Superior temporal gyrus (tissue), 1 donor: ENCODE measurements around the gene ASPSCR1.

ENCODE experiments used
- DNase-seq: peaks from one replicate; pipeline ENCODE4 v3.0.0-alpha.2; 2016; ENCODE audit errors: extremely low spot score

ASPSCR1 gene

GRCh38 chr17:81999587-81999975 lies 22.2 kb downstream of the ASPSCR1 start:
- DNase-seq, result no peak

DNA sequence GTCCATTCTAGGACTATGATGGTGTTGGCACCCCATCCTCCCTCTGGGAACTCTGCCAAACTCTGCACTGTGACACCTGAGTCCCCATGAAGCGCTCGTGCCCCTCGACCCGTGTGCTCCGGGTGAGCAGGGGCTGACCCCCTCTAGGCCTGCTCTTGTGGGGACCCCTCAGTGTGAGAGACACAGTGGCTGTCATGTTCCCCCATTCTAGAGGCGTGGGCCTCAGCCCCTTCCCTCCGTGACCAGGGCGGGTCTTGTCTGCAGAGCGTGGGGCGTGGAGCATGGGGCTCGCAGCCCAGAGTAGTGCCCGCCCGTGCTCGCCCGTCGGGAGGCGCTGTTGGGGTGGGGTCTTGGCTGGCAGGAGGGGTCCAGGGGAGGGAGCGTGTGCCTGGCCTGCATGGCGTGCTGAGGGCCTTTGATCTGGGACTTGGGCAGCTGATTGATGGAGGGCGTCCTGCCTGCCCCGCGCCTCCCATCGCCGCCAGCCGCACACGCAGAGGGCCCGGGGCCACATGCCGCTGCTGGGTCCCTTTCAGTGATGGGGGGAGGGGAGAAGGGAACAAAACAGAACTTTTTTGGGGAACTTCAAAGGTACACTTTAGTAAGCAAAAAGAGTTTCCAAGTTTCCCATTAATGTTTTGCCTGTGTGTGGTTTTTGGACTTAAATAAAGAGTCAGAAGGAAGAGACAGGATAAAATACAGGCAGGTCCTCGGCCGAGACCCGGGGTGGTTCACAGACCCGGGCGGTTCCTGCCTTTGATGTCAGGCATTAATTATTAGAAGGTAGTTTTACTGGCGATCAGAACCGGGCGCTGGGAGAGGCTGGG lies 22.8 kb downstream of the ASPSCR1 start:
- no peak for DNase-seq

- DNase-seq, result no peak
Observed at GRCh38 chr17:82000803-82001570, 23.6 kb downstream of the ASPSCR1 start.

DNA sequence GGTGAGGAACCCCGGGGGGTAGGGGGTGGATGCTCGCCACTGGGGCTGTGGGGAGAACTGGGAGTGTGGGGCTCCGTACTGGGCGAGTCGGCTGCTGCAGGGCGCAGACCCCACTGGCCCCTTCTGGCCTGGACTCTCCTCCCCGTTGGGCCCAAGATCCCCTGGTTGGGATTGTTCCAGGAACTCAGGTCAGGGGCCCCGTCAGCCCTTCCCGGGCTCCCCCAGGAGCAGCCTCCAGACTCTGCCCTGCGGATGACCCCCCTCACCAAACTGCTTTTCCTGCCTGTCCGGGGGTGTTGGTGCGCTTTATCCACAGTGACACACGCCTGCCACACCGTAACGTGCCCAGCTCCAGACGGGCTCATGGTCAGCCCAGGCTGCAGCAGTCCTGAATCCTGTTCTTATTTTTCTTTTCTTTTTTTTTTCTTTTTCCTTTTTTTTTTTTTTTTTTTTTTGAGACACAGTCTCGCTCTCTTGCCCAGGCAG lies 24.2 kb downstream of the ASPSCR1 start:
- DNase-seq, result no peak

DNA sequence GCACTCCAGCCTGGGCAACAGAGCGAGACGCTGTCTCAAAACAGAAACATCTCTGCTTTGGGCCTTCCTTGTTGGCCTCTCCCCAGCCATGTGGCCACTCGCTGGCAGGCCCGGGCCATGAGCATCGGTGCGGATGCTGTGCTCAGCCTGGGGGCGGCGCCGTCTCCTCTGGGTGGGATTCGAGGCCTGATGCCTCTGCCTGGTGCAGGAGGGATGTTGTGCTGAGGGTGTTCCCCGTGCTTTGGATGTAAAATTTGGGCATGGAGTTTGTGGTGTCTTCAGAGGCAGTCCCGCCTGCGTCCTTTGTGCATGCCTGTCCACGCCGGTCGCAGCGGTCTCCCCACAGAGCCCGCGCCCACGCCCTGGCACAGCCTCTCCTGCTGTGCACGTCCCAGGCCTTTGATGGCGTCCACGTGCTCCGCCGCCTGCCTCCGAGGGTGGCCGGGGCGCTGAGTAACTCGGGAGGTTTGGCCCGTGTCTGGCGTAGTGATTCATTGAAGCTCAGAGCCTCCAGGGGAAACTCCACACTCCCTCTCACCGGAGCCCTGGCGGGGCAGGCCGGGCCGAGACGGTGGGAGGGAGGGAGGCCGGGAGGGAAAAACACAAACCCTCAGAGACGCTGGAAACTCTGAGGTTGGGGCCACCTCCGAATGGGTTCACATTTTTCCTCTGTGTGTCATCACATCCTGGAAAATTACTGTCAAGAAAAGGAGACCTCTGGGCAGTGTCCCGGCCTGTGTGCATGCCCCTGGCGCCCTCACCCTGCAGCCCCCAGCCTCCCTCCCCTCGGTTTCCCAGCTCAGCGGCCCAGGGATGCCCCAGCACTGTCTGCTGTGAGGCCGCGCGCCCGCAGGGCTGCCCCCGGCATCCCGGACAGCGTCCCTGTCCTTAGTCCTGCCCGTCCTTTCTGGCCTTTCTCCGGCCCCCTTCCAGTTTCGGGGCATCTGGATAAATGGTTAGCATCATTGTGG lies 26.3 kb downstream of the ASPSCR1 start:
- DNase-seq, result no peak

DNA sequence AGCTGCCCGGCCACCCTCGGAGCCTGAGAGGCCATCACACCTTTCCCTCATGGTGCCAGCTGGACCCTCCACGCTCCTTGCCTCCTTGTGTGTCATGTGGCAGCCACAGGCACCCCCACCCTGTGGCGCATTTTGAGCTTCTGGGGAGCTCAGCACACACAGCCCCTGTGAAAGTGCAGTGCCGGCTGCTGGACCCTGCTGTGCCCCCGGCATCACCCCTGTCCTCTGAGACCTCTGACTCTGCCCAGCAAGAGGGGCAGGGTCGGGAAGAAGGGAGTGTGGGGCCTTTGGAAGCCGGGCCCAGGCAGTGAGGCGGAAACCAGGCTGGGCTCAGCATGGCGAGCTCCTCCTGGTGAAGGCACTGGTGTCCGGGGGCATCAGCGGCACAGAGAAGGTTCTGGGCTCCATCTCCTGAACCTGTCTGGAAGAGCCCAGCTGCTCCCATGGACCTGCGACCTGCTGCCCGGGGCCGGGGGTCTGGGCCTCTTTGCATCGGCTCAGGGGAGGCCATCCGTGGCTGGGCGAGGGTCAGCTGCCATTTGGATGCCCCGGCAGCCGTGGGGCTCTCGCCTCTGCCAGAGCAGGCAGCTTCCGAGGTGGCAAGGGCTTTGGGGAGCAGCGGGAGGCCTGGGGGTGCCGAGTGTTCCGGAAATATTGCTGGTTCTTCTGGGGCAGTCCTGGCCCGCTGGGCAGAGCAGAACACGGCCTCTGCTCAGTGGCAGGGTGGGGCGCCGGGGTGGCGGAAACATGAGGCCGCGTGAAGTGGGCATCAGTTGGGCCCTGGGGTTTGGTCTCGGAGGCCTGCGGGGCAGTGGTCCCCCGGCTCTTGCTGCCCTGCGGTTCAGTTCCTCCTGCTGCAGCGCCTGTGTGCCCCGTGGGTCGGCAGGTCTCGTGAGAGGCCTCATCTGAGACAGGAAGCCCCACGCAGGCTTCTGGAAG lies 27.4 kb downstream of the ASPSCR1 start:
- DNase-seq, result no peak

- no peak for DNase-seq
Observed at GRCh38 chr17:82005701-82006348, 28.4 kb downstream of the ASPSCR1 start.

- peak; percentile 17 for DNase-seq
Observed at GRCh38 chr17:82006468-82007227, 29.2 kb downstream of the ASPSCR1 start.

GRCh38 chr17:82007228-82007494 lies 29.7 kb downstream of the ASPSCR1 start:
- DNase-seq, result no peak

DNA sequence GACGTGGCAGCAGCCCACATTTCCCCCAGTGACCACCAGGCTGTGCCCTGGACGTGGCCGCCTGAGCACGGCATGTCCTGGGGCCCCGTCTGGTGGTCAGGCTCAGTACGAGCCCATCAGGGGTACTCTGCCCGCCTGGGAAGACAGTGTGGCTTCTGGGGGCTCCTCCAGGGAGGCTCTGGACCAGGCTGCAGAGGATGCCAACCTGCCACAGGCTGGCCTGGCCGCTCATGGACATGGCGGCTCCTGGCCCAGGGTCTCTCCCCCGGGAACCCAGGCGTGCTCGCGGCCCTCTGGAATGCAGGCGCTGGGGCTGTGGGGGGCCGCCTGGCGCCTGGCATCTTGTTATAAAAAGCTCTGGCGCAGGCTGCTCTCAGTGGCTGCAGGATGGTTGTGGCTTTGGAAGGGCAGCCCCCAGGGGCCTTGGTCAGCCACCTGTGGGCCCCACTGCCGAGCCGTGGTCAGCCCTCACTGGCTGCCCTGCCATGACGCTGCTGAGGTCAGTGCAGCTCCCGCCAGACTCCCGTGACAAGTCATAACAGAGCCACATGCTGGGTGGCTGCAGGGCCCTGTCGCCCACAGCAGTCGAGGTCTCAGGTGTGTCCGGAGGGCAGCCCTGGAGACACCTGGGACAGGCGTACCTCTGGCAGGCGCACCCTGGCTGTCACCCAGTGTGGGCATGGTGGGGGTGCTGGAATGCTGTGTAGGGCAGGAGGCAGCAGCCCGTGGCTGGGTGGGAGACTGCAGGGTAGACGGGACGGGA lies 30.2 kb downstream of the ASPSCR1 start:
- peak; percentile 1 for DNase-seq

- no peak for DNase-seq
Observed at GRCh38 chr17:82008258-82008940, 31.0 kb downstream of the ASPSCR1 start.

- no peak for DNase-seq
Observed at GRCh38 chr17:82008941-82009405, 31.5 kb downstream of the ASPSCR1 start.

DNA sequence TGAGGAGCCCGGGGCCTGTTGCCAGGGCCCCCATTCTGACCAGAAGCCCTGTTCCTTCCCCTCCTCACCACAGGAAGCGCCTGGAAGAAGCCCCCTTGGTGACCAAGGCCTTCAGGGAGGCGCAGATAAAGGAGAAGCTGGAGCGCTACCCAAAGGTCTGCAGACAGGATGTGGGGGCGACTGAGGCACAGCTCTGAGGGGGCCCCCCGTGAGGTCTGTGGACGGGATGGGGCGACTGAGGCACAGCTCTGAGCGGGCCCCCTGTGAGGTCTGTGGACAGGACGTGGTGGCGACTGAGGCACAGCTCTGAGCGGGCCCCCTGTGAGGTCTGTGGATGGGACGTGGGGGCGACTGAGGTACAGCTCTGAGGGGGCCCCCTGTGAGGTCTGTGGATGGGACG lies 32.0 kb downstream of the ASPSCR1 start:
- DNase-seq, result no peak

GRCh38 chr17:82010575-82011525 lies 33.4 kb downstream of the ASPSCR1 start:
- no peak for DNase-seq

GRCh38 chr17:82011617-82012187 lies 34.3 kb downstream of the ASPSCR1 start:
- DNase-seq, result no peak

DNA sequence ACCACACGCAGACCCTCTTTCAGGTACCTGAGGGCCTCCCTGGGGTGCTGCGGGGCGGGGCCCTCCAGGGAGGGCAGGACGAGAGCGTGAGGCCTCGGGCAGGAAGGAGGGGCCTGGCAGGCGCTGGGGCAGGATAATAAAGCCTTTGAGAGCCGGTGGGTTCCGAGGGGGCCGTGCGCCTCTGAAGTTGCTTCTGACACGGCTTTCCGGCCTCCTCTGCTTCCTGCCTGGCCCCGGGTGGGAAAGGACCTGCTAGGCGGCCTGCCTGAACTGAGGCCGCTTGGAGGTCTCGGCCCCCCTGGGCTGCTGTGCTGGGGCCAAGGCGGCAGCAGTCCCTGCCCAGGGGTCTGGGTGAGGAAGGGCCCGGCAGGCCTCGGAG lies 34.8 kb downstream of the ASPSCR1 start:
- no peak for DNase-seq
